Astrocyte (in vitro differentiated cells and primary cell): Measurements from ENCODE around the gene STYXL2. TPM values are rescaled to one million over a fixed set of nuclear protein-coding genes. Genes with fewer than 3 reads are reported as not detected.

Experiments used
- DNase-seq: peaks from one replicate; pipeline ENCODE4 v3.0.0-alpha.2; 2010; ENCODE audit warnings: low read depth
- FAIRE-seq: peaks from 2 replicates; lab custom pipeline; 2011; peaks lifted over from hg19 to GRCh38; lab: Jason Lieb, UNC
- H2AFZ ChIP-seq: 2 replicates; pipeline ENCODE4 v1.6.0; 2012; ENCODE audit warnings: low read depth, low read length, inconsistent platforms
- H3K27ac ChIP-seq: 2 replicates; pipeline ENCODE4 v1.5.1; 2011; ENCODE audit warnings: low read depth, low read length, inconsistent platforms
- H3K27me3 ChIP-seq: 2 replicates; pipeline ENCODE4 v1.6.0; 2011; ENCODE audit warnings: low read length, inconsistent platforms; ENCODE audit not compliant: insufficient read depth
- H3K36me3 ChIP-seq: 2 replicates; pipeline ENCODE4 v1.5.1; 2011; ENCODE audit warnings: low read length, inconsistent platforms; ENCODE audit not compliant: insufficient read depth
- H3K4me1 ChIP-seq: 2 replicates; pipeline ENCODE4 v1.5.1; 2011; ENCODE audit warnings: low read length, inconsistent platforms; ENCODE audit not compliant: insufficient read depth
- H3K4me2 ChIP-seq: 2 replicates; pipeline ENCODE4 v1.6.0; 2012; ENCODE audit warnings: low read length, inconsistent platforms
- H3K4me3 ChIP-seq: 2 replicates; pipeline ENCODE4 v1.5.1; 2011; ENCODE audit warnings: low read depth, mild to moderate bottlenecking, low read length, inconsistent platforms; ENCODE audit not compliant: insufficient read depth
- H3K79me2 ChIP-seq: 2 replicates; pipeline ENCODE4 v1.6.0; 2012; ENCODE audit warnings: mild to moderate bottlenecking, low read length, inconsistent platforms; ENCODE audit not compliant: insufficient read depth
- H3K9ac ChIP-seq: 2 replicates; pipeline ENCODE4 v1.6.0; 2012; ENCODE audit warnings: mild to moderate bottlenecking, low read length, inconsistent platforms
- H3K9me3 ChIP-seq: 2 replicates; pipeline ENCODE4 v1.5.1; 2012; ENCODE audit warnings: low read depth, mild to moderate bottlenecking, low read length, inconsistent platforms; ENCODE audit not compliant: insufficient read depth
- H4K20me1 ChIP-seq: 2 replicates; pipeline ENCODE4 v1.6.0; 2012; ENCODE audit warnings: low read length, inconsistent platforms; ENCODE audit not compliant: insufficient read depth
- H3K27ac Mint-ChIP-seq: one replicate; pipeline ENCODE4 v1.8.0; 2021; ENCODE audit warnings: mild to moderate bottlenecking, mixed read lengths; ENCODE audit not compliant: unreplicated experiment
- H3K27me3 Mint-ChIP-seq: one replicate; pipeline ENCODE4 v1.8.0; 2021; ENCODE audit warnings: low read depth, mixed read lengths; ENCODE audit not compliant: unreplicated experiment
- H3K36me3 Mint-ChIP-seq: one replicate; pipeline ENCODE4 v1.8.0; 2021; ENCODE audit warnings: low read depth, mixed read lengths; ENCODE audit not compliant: unreplicated experiment
- H3K4me1 Mint-ChIP-seq: one replicate; pipeline ENCODE4 v1.8.0; 2021; ENCODE audit warnings: low read depth, mixed read lengths; ENCODE audit not compliant: unreplicated experiment
- H3K4me3 Mint-ChIP-seq: one replicate; pipeline ENCODE4 v1.8.0; 2021; ENCODE audit warnings: mild to moderate bottlenecking, moderate library complexity, mixed read lengths; ENCODE audit not compliant: unreplicated experiment
- H3K9me3 Mint-ChIP-seq: one replicate; pipeline ENCODE4 v1.8.0; 2021; ENCODE audit warnings: mild to moderate bottlenecking, mixed read lengths; ENCODE audit not compliant: unreplicated experiment
- CTCF ChIP-seq: IDR thresholded peaks from 2 replicates; pipeline ENCODE4 v1.5.1; 2011; ENCODE audit warnings: low read depth, mild to moderate bottlenecking, inconsistent platforms, low read length, moderate library complexity; ENCODE audit not compliant: insufficient read depth
- EZH2 ChIP-seq: IDR thresholded peaks from 2 replicates; pipeline ENCODE4 v1.6.1; 2012; ENCODE audit warnings: mild to moderate bottlenecking, low read length, inconsistent platforms; ENCODE audit not compliant: insufficient read depth
- total RNA-seq: library from RNA; stranded (reverse); gene quantifications from 2 replicates; pipeline ENCODE4 v1.2.1, GENCODE V29; 2021

STYXL2 gene
- total RNA-seq, 1 donor from 2014 or later, result 0.82 TPM

- Histone ChIP-seq H4K20me1 (no peaks in the 10 kb centered on the region), H3K9ac (no peak overlapping the region), H3K36me3 (no peaks in the 10 kb centered on the region), H3K4me1 (peaks cover 6% of the 10 kb centered on the region), H3K79me2 (no peaks in the 10 kb centered on the region), H3K4me2 (no peak overlapping the region), H3K4me3 (no peak overlapping the region), H3K9me3 (no peaks in the 10 kb centered on the region), H3K27ac (no peak overlapping the region), H3K27me3 (peaks cover 5% of the 10 kb centered on the region), H2AFZ (no peak overlapping the region)
- H3K4me1 Mint-ChIP-seq, result no peaks in the 10 kb centered on the region
- H3K36me3 Mint-ChIP-seq, result peaks cover 20% of the 10 kb centered on the region
- no peak for DNase-seq
- TF ChIP-seq CTCF (no peak), EZH2 (no peak)
- H3K27me3 Mint-ChIP-seq, result peaks cover 21% of the 10 kb centered on the region
- H3K4me3 Mint-ChIP-seq, result no peak overlapping the region
- no peak overlapping the region for H3K27ac Mint-ChIP-seq
- H3K9me3 Mint-ChIP-seq, result peaks cover 3% of the 10 kb centered on the region
- FAIRE-seq, result no peak
Measured at GRCh38 chr1:167122568-167122967, 28.7 kb downstream of the STYXL2 start.

- Mint-ChIP-seq H3K27ac (no peak overlapping the region), H3K27me3 (peaks cover 28% of the 10 kb centered on the region), H3K9me3 (peaks cover 9% of the 10 kb centered on the region), H3K36me3 (peaks cover 12% of the 10 kb centered on the region), H3K4me1 (no peaks in the 10 kb centered on the region), H3K4me3 (no peak overlapping the region)
- FAIRE-seq (no peak), DNase-seq (no peak)
- Histone ChIP-seq H3K79me2 (no peaks in the 10 kb centered on the region), H3K4me3 (no peak overlapping the region), H3K36me3 (no peaks in the 10 kb centered on the region), H3K4me2 (no peak overlapping the region), H3K27ac (no peak overlapping the region), H3K27me3 (peaks cover 24% of the 10 kb centered on the region), H3K4me1 (peaks cover 2% of the 10 kb centered on the region), H4K20me1 (no peaks in the 10 kb centered on the region), H3K9ac (no peak overlapping the region), H3K9me3 (no peaks in the 10 kb centered on the region), H2AFZ (no peak overlapping the region)
- TF ChIP-seq CTCF, result no peak
- TF ChIP-seq EZH2, result no peak
Measured at GRCh38 chr1:167126317-167126716, 32.4 kb downstream of the STYXL2 start.

- Histone ChIP-seq H3K9me3 (no peaks in the 10 kb centered on the region), H3K4me2 (no peak overlapping the region), H3K9ac (no peak overlapping the region), H3K4me1 (no peaks in the 10 kb centered on the region), H3K79me2 (no peaks in the 10 kb centered on the region), H4K20me1 (no peaks in the 10 kb centered on the region), H2AFZ (no peak overlapping the region), H3K27me3 (peaks cover 24% of the 10 kb centered on the region), H3K27ac (no peak overlapping the region), H3K4me3 (no peak overlapping the region), H3K36me3 (no peaks in the 10 kb centered on the region)
- H3K9me3 Mint-ChIP-seq, result peaks cover 9% of the 10 kb centered on the region
- H3K36me3 Mint-ChIP-seq, result peaks cover 15% of the 10 kb centered on the region
- H3K4me1 Mint-ChIP-seq, result no peaks in the 10 kb centered on the region
- H3K4me3 Mint-ChIP-seq, result no peak overlapping the region
- no peak overlapping the region for H3K27ac Mint-ChIP-seq
- FAIRE-seq, result no peak
- TF ChIP-seq EZH2, result no peak
- no peak for TF ChIP-seq CTCF
- DNase-seq, result no peak
- H3K27me3 Mint-ChIP-seq, result peaks cover 28% of the 10 kb centered on the region
Measured at GRCh38 chr1:167126811-167127210, 32.9 kb downstream of the STYXL2 start.
